ENCODE measurements around the gene IARS1.

GRCh38 chr9:92279302-92279701 lies 14.2 kb downstream of the IARS1 start:
- no peak for TF ChIP-seq MAX (IDR thresholded peaks at IDR 0.05; ENCODE audit: low read depth, low read length)
- no peak for TF ChIP-seq BCL11A (IDR thresholded peaks at IDR 0.05; ENCODE audit: low read depth, low read length)
- TF ChIP-seq EZH2 (IDR thresholded peaks at IDR 0.05; ENCODE audit: borderline replicate concordance, control insufficient read depth, low read depth, low read length) = no peak
- TF ChIP-seq SP1 (IDR thresholded peaks at IDR 0.05; ENCODE audit: low read depth, low read length) = no peak
- TF ChIP-seq HDAC2 (IDR thresholded peaks at IDR 0.05) = no peak
- no peak for TF ChIP-seq NR2C1 (IDR thresholded peaks at IDR 0.05)
- no peak for TF ChIP-seq CTCF (IDR thresholded peaks at IDR 0.05 in 2 of 3, conservative IDR thresholded peaks at IDR 0.05 in 1 of 3; ENCODE audit: control insufficient read depth in 2 of 3, extremely low read depth in 1 of 3, insufficient read depth in 1 of 3, low read depth in 3 of 3, low read length in 3 of 3)
